ENCODE results near the gene TUBB2B. TPM values are rescaled to one million over a fixed set of nuclear protein-coding genes. Genes with fewer than 3 reads are reported as not detected.

Gene TUBB2B
- total RNA-seq, 1 donor from 2014 or later, result 158 TPM

- peaks cover 17% of the 10 kb centered on the region for H3K27me3 Mint-ChIP-seq
- H3K9me3 Mint-ChIP-seq, result peaks cover 10% of the 10 kb centered on the region
These were observed 30.7 kb upstream of the TUBB2B start for GRCh38 chr6:3258201-3258600.

GRCh38 chr6:3253597-3253961 lies 26.1 kb upstream of the TUBB2B start:
- DNase-seq (ENCODE audit: extremely low spot score, unreplicated experiment), result no peak
- Mint-ChIP-seq H3K36me3 (no peaks in the 10 kb centered on the region), H3K4me3 (no peak overlapping the region), H3K9me3 (peaks cover 10% of the 10 kb centered on the region), H3K4me1 (ENCODE audit: unreplicated experiment) (peaks cover 11% of the 10 kb centered on the region), H3K27me3 (peaks cover 20% of the 10 kb centered on the region), H3K27ac (no peak overlapping the region)
- TF ChIP-seq CTCF (conservative IDR thresholded peaks at IDR 0.05), result no peak

More at GRCh38 chr6:3258201-3258600, 30.7 kb upstream of the TUBB2B start:
- Mint-ChIP-seq H3K4me1 (ENCODE audit: unreplicated experiment) (peaks cover 20% of the 10 kb centered on the region), H3K36me3 (no peaks in the 10 kb centered on the region), H3K27ac (no peak overlapping the region), H3K4me3 (peak overlapping the region; percentile 76)
- TF ChIP-seq CTCF (conservative IDR thresholded peaks at IDR 0.05), result no peak
- no peak for DNase-seq (ENCODE audit: extremely low spot score, unreplicated experiment)

- Mint-ChIP-seq H3K4me3 (no peak overlapping the region), H3K9me3 (peaks cover 10% of the 10 kb centered on the region), H3K27me3 (peaks cover 20% of the 10 kb centered on the region), H3K4me1 (ENCODE audit: unreplicated experiment) (peaks cover 14% of the 10 kb centered on the region), H3K27ac (no peak overlapping the region), H3K36me3 (no peaks in the 10 kb centered on the region)
- no peak for DNase-seq (ENCODE audit: extremely low spot score, unreplicated experiment)
- TF ChIP-seq CTCF (conservative IDR thresholded peaks at IDR 0.05), result no peak
These were observed 25.6 kb upstream of the TUBB2B start for GRCh38 chr6:3252861-3253596.

GRCh38 chr6:3252369-3252768 lies 24.9 kb upstream of the TUBB2B start:
- peaks cover 10% of the 10 kb centered on the region for H3K9me3 Mint-ChIP-seq
- peaks cover 17% of the 10 kb centered on the region for H3K27me3 Mint-ChIP-seq
- TF ChIP-seq CTCF (conservative IDR thresholded peaks at IDR 0.05), result no peak
- no peaks in the 10 kb centered on the region for H3K36me3 Mint-ChIP-seq
- H3K4me3 Mint-ChIP-seq, result no peak overlapping the region
- H3K27ac Mint-ChIP-seq, result no peak overlapping the region
- no peak for DNase-seq (ENCODE audit: extremely low spot score, unreplicated experiment)
- H3K4me1 Mint-ChIP-seq (ENCODE audit: unreplicated experiment), result peaks cover 21% of the 10 kb centered on the region

GRCh38 chr6:3251462-3252314 lies 24.2 kb upstream of the TUBB2B start:
- peak overlapping the region; percentile 76 for H3K27ac Mint-ChIP-seq

More at GRCh38 chr6:3251462-3252314, 24.2 kb upstream of the TUBB2B start:
- DNase-seq (ENCODE audit: extremely low spot score, unreplicated experiment), result peak; percentile 86
- Mint-ChIP-seq H3K27me3 (peaks cover 15% of the 10 kb centered on the region), H3K4me1 (ENCODE audit: unreplicated experiment) (peaks cover 23% of the 10 kb centered on the region), H3K36me3 (no peaks in the 10 kb centered on the region), H3K9me3 (peaks cover 10% of the 10 kb centered on the region), H3K4me3 (peak overlapping the region; percentile 60)
- TF ChIP-seq CTCF (conservative IDR thresholded peaks at IDR 0.05), result peak; percentile 96
